Naive thymus-derived CD4-positive, alpha-beta T cell (primary cell): ENCODE results near the gene ATP8A1. TPM values are rescaled to one million over a fixed set of nuclear protein-coding genes. Genes with fewer than 3 reads are reported as not detected.
"Not testable (repeated sequence)": the region's sequence is repeated elsewhere in the genome, so short reads cannot be mapped to it uniquely, and the experiment has no call there.

Source experiments
- ATAC-seq: fragments of 150-1000 bp; cut with Tn5 transposase; 2 replicates; pipeline ENCODE4 v1.10.0; 2021; ENCODE audit warnings: mild to moderate bottlenecking, moderate library complexity
- CTCF ChIA-PET: fragments of 350-600 bp; sonication (Branson Sonifier 250); formaldehyde crosslinking; loops from one replicate; lab custom pipeline; 2021; ENCODE audit warnings: antibody characterized with exemption; lab: Charles Lee
- POLR2A ChIA-PET: fragments of 350-600 bp; sonication (Branson Sonifier 250); formaldehyde crosslinking; loops from one replicate; lab custom pipeline; 2021; ENCODE audit warnings: antibody characterized with exemption, inconsistent platforms; lab: Charles Lee
- DNase-seq, 9 donors: peaks; one replicate each; pipeline versions ENCODE4 v3.0.0 to v3.0.0-alpha.2; 2020 to 2022; ENCODE audit warnings: mixed read lengths in 1 of 9
- H3K27ac ChIP-seq: one replicate; pipeline ENCODE4 v1.7.0; 2013; ENCODE audit warnings: mild to moderate bottlenecking, low read depth, low read length, moderate library complexity
- H3K27me3 ChIP-seq, 2 donors: one replicate each; pipeline ENCODE4 v1.7.0; 2013; ENCODE audit warnings: low read length in 2 of 2, mild to moderate bottlenecking in 2 of 2, moderate library complexity in 2 of 2; ENCODE audit not compliant: control insufficient read depth in 2 of 2, insufficient read depth in 2 of 2
- H3K36me3 ChIP-seq, 3 experiments: 1 replicate in 2 of 3; 2 replicates in 1 of 3; pipeline ENCODE4 v1.7.0; 2013; ENCODE audit warnings: low read length in 3 of 3, mild to moderate bottlenecking in 3 of 3, moderate library complexity in 1 of 3; ENCODE audit not compliant: insufficient read depth in 3 of 3, control insufficient read depth in 2 of 3
- H3K4me1 ChIP-seq, 2 donors: one replicate each; pipeline ENCODE4 v1.7.0; 2013; ENCODE audit warnings: low read length in 2 of 2, mild to moderate bottlenecking in 2 of 2, moderate library complexity in 1 of 2; ENCODE audit not compliant: control insufficient read depth in 2 of 2, insufficient read depth in 2 of 2
- H3K4me3 ChIP-seq: 2 replicates; pipeline ENCODE4 v1.7.0; 2013; ENCODE audit warnings: mild to moderate bottlenecking, low read length
- H3K9me3 ChIP-seq, 3 experiments: 1 replicate in 2 of 3; 2 replicates in 1 of 3; pipeline ENCODE4 v1.7.0; 2013; ENCODE audit warnings: low read length in 3 of 3; ENCODE audit not compliant: control insufficient read depth in 2 of 3
- H3K27ac Mint-ChIP-seq, 9 donors: one replicate each; pipeline ENCODE4 v1.8.0; 2020 to 2022; ENCODE audit warnings: mixed read lengths in 9 of 9, mild to moderate bottlenecking in 8 of 9, moderate library complexity in 5 of 9, inconsistent platforms in 2 of 9
- H3K27me3 Mint-ChIP-seq, 5 donors: one replicate each; pipeline ENCODE4 v1.8.0; 2021 to 2022; ENCODE audit warnings: mixed read lengths in 5 of 5, mild to moderate bottlenecking in 1 of 5
- H3K36me3 Mint-ChIP-seq, 5 donors: one replicate each; pipeline ENCODE4 v1.8.0; 2020 to 2022; ENCODE audit warnings: mixed read lengths in 5 of 5, mild to moderate bottlenecking in 3 of 5, inconsistent platforms in 1 of 5
- H3K4me1 Mint-ChIP-seq, 7 donors: one replicate each; pipeline ENCODE4 v1.8.0; 2020 to 2022; ENCODE audit warnings: mixed read lengths in 7 of 7, mild to moderate bottlenecking in 3 of 7, inconsistent platforms in 1 of 7
- H3K4me3 Mint-ChIP-seq, 10 donors: one replicate each; pipeline ENCODE4 v1.8.0; 2020 to 2022; ENCODE audit warnings: mild to moderate bottlenecking in 10 of 10, mixed read lengths in 10 of 10, moderate library complexity in 6 of 10, inconsistent platforms in 2 of 10
- H3K9me3 Mint-ChIP-seq, 11 donors: one replicate each; pipeline ENCODE4 v1.8.0; 2020 to 2022; ENCODE audit warnings: mixed read lengths in 11 of 11, mild to moderate bottlenecking in 4 of 11, inconsistent platforms in 1 of 11, moderate library complexity in 1 of 11
- intact Hi-C, 2 donors: fragments of 100-400 bp; cut with micrococcal nuclease; formaldehyde crosslinking; loops; one replicate each; pipeline ENCODE4 v1.15.1; 2023
- polyA plus RNA-seq, 2 donors: library from polyadenylated mRNA; unstranded; fragments of 300-500 nt; fragmentation: Illumina TruSeq; gene quantifications; one replicate each; pipeline ENCODE4 v1.2.3, GENCODE V29; 2021
- total RNA-seq, 6 experiments: library from RNA in 5 of 6; stranded (reverse) in 5 of 6; gene quantifications; 1 replicate in 5 of 6; 2 replicates in 1 of 6; pipeline ENCODE4 v1.2.3 and lab custom pipeline; 2021 to 2026

ATP8A1 gene
- total and polyA plus RNA-seq, 7 experiments from 2014 or later: 8.8 to 66.8 (median 48.5) TPM

DNA sequence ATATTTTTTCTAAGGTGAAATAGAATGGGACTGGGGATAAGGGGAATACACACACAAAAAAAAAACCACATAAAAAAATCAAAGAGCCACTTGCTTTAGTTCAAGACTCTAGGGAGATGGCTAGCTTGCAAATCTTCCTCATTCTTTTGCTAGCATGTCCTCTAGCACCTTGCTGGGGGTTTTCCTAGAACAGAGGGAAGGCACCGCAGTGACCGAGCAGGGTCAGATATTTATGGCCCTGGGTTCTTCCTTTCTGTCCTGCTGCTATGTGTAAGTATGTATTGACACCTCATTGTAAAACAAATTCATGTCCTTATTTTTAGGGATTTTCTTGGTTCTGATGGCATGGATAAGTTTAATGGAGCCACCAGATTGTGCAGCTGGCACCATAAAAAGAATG is 178.4 kb downstream of the ATP8A1 start:
- Histone ChIP-seq H3K9me3 (no peaks in the 10 kb centered on the region), H3K4me1 (no peaks in the 10 kb centered on the region), H3K27ac (no peak overlapping the region), H3K36me3 (peaks cover 0 to 9% (median 0%) of the 10 kb centered on the region in 3 experiments), H3K27me3 (no peaks in the 10 kb centered on the region), H3K4me3 (no peak overlapping the region)
- Mint-ChIP-seq H3K4me1 (peaks cover 0 to 5% (median 0%) of the 10 kb centered on the region in 7 donors), H3K4me3 (no peak overlapping the region), H3K9me3 (no peaks in the 10 kb centered on the region), H3K27ac (peak overlapping the region in 1 of 9 donors; percentile 27), H3K36me3 (peaks cover 3 to 70% (median 42%) of the 10 kb centered on the region in 5 donors), H3K27me3 (no peaks in the 10 kb centered on the region)
- no peak for ATAC-seq
- intact Hi-C loops: no loop called here
- DNase-seq: no peak
- CTCF ChIA-PET: no interaction called here
- POLR2A ChIA-PET: no interaction called here

DNA sequence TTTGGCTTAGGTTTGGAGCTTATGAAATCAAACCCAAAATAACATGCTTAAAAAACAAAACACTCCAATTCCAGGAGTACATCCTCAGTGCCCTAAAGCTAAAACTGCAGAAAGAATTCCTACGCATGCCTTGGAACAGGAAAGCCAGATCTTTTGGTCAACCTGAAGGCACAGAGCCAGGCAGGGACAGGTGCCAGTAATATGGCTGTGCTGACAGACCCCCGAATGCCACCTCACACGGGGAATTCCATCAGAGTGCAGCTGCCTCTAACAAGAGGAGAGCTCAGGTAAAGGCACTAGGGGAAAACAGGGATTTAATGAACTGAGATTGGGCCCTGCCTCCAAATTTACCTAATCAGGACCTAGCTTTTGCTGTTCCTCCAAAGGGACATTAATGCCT is 182.5 kb downstream of the ATP8A1 start:
- peaks cover 0 to 5% (median 2%) of the 10 kb centered on the region in 3 experiments for H3K36me3 ChIP-seq
- POLR2A ChIA-PET: no interaction called here
- H3K4me3 Mint-ChIP-seq: no peak overlapping the region
- intact Hi-C loops: no loop called here
- peaks cover 0 to 2% (median 0%) of the 10 kb centered on the region in 11 donors for H3K9me3 Mint-ChIP-seq
- H3K4me1 Mint-ChIP-seq: peaks cover 0 to 3% (median 0%) of the 10 kb centered on the region in 7 donors
- no peaks in the 10 kb centered on the region for H3K4me1 ChIP-seq
- H3K36me3 Mint-ChIP-seq: peaks cover 3 to 75% (median 51%) of the 10 kb centered on the region in 5 donors
- no peaks in the 10 kb centered on the region for H3K27me3 ChIP-seq
- H3K9me3 ChIP-seq: no peaks in the 10 kb centered on the region
- H3K4me3 ChIP-seq: no peak overlapping the region
- H3K27ac Mint-ChIP-seq: no peak overlapping the region
- DNase-seq (no peak), ATAC-seq (no peak)
- H3K27ac ChIP-seq: no peak overlapping the region
- CTCF ChIA-PET: no interaction called here
- H3K27me3 Mint-ChIP-seq: no peaks in the 10 kb centered on the region

DNA sequence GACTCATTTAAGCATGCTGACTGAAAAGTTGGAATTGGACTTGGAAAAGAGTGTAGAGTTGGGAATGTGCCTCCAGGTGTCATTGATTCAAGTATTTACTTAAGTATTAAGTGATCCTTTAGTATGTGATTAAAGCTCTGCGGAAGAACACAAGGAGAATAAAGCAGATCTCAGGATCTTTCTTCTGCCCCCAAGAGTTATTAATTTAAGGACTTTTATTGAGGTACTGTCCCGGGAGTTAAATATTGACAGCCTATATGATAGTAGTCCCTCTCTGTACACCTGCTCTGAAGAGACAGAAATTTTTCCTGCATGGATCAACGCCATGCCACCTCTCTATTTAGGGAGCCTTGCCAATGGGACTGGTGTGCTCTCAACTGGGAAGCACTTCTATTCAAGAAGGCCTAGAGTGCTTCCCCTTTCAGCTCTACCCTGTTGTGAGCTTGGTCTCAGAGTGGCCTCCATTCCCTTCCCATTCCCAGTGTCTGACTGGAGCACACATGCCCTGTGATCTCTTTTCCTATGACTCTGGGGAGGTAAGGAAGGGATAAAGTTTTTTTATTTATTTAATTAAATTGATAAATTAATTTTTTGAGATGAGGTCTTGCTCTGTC is 183.7 kb downstream of the ATP8A1 start:
- CTCF ChIA-PET: no interaction called here
- intact Hi-C loops: no loop called here
- Mint-ChIP-seq H3K36me3 (peaks cover 4 to 74% (median 51%) of the 10 kb centered on the region in 5 donors), H3K9me3 (peaks cover 0 to 2% (median 0%) of the 10 kb centered on the region in 11 donors), H3K4me1 (peaks cover 0 to 3% (median 0%) of the 10 kb centered on the region in 7 donors), H3K4me3 (no peak overlapping the region), H3K27ac (no peak overlapping the region), H3K27me3 (no peaks in the 10 kb centered on the region)
- DNase-seq (no peak), ATAC-seq (no peak)
- H3K36me3 ChIP-seq: peaks cover 0 to 5% (median 0%) of the 10 kb centered on the region in 3 experiments
- H3K27ac ChIP-seq: no peak overlapping the region
- H3K9me3 ChIP-seq: no peaks in the 10 kb centered on the region
- POLR2A ChIA-PET: no interaction called here
- no peaks in the 10 kb centered on the region for H3K4me1 ChIP-seq
- no peak overlapping the region for H3K4me3 ChIP-seq
- H3K27me3 ChIP-seq: no peaks in the 10 kb centered on the region

GRCh38 chr4:42471896-42472295 is 185.0 kb downstream of the ATP8A1 start:
- no peak for ATAC-seq

GRCh38 chr4:42470023-42470422 is 186.9 kb downstream of the ATP8A1 start:
- POLR2A ChIA-PET: no interaction called here
- CTCF ChIA-PET: no interaction called here
- ATAC-seq: no peak
- Mint-ChIP-seq H3K27ac (no peak overlapping the region), H3K4me3 (no peak overlapping the region), H3K36me3 (peaks cover 10 to 69% (median 48%) of the 10 kb centered on the region in 5 donors), H3K9me3 (peaks cover 0 to 2% (median 0%) of the 10 kb centered on the region in 11 donors), H3K4me1 (peaks cover 0 to 3% (median 0%) of the 10 kb centered on the region in 7 donors), H3K27me3 (no peaks in the 10 kb centered on the region)
- no peak for DNase-seq
- Histone ChIP-seq H3K27me3 (no peaks in the 10 kb centered on the region), H3K36me3 (peaks cover 0 to 5% (median 2%) of the 10 kb centered on the region in 3 experiments), H3K9me3 (no peaks in the 10 kb centered on the region), H3K4me3 (no peak overlapping the region), H3K4me1 (no peaks in the 10 kb centered on the region), H3K27ac (no peak overlapping the region)
- intact Hi-C loops: no loop called here

More at GRCh38 chr4:42471896-42472295, 185.0 kb downstream of the ATP8A1 start:
- no peak overlapping the region for H3K4me3 ChIP-seq
- DNase-seq: no peak
- Mint-ChIP-seq H3K9me3 (peaks cover 0 to 2% (median 0%) of the 10 kb centered on the region in 11 donors), H3K27ac (no peak overlapping the region), H3K4me3 (no peak overlapping the region), H3K27me3 (no peaks in the 10 kb centered on the region), H3K4me1 (peaks cover 0 to 3% (median 0%) of the 10 kb centered on the region in 7 donors), H3K36me3 (peaks cover 10 to 75% (median 53%) of the 10 kb centered on the region in 5 donors)
- no peak overlapping the region for H3K27ac ChIP-seq
- H3K4me1 ChIP-seq: no peaks in the 10 kb centered on the region
- intact Hi-C loops: no loop called here
- ChIA-PET CTCF (no interaction called here), POLR2A (no interaction called here)
- no peaks in the 10 kb centered on the region for H3K27me3 ChIP-seq
- H3K36me3 ChIP-seq: peaks cover 0 to 5% (median 0%) of the 10 kb centered on the region in 3 experiments
- no peaks in the 10 kb centered on the region for H3K9me3 ChIP-seq

DNA sequence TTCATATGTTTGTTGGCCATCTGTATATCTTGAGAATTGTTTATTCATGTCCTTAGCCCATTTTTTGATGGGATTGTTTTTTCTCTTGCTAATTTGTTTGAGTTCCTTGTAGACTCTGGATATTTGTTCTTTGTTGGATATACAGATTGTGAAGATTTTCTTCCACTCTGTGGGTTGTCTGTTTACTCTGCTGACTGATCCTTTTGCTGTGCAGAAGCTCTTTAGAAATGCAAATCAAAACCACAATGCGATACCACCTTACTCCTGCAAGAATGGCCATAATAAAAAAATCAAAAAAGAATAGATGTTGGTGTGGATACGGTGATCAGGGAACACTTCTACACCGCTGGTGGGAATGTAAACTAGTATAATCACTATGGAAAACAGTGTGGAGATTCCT is 189.1 kb downstream of the ATP8A1 start:
- not testable (repeated sequence) for H3K4me1 Mint-ChIP-seq

More for the DNA sequence above, 189.1 kb downstream of the ATP8A1 start:
- ATAC-seq, POLR2A ChIA-PET, CTCF ChIA-PET, H3K9me3 ChIP-seq, intact Hi-C loops, H3K27ac ChIP-seq, H3K4me3 ChIP-seq, H3K9me3 Mint-ChIP-seq, H3K4me1 ChIP-seq, H3K27ac Mint-ChIP-seq, DNase-seq, H3K27me3 ChIP-seq, H3K27me3 Mint-ChIP-seq, H3K4me3 Mint-ChIP-seq: not testable (repeated sequence)
- H3K36me3 Mint-ChIP-seq: peaks cover 17 to 69% (median 49%) of the 10 kb centered on the region in 5 donors
- peaks cover 4 to 22% (median 10%) of the 10 kb centered on the region in 3 experiments for H3K36me3 ChIP-seq
